OCI-LY7 (cell line): Measurements from ENCODE around the gene LMAN2L. TPM values are rescaled to one million over a fixed set of nuclear protein-coding genes. Genes with fewer than 3 reads are reported as not detected.

ENCODE experiments used
- BruUV-seq: library from RNA; stranded (reverse); fragments of 400-500 nt; replicated peaks from 2 replicates; lab custom pipeline; 2021; lab: Mats Ljungman, UMichigan
- CTCF ChIA-PET: fragments of 300-600 bp; sonication (Branson Sonifier 250); formaldehyde crosslinking; loops from one replicate; lab custom pipeline; 2022; ENCODE audit warnings: antibody characterized with exemption; ENCODE audit not compliant: unreplicated experiment; lab: Charles Lee
- POLR2A ChIA-PET: fragments of 300-600 bp; sonication (Branson Sonifier 250); formaldehyde crosslinking; loops from one replicate; lab custom pipeline; 2022; ENCODE audit warnings: antibody characterized with exemption; lab: Charles Lee
- DNase-seq: peaks from one replicate; pipeline ENCODE4 v3.0.0-alpha.2; 2015; ENCODE audit warnings: low spot score
- H2AFZ ChIP-seq: fragments of 200-600 bp; sonication (generic), shearing (Covaris generic); 2 replicates; pipeline ENCODE4 v1.6.1; 2014; ENCODE audit warnings: mild to moderate bottlenecking, antibody characterized with exemption, low read length, moderate library complexity
- H3K27ac ChIP-seq: fragments of 200-600 bp; sonication (generic); 2 replicates; pipeline ENCODE4 v1.5.1; 2014; ENCODE audit warnings: mixed run types, low read depth, mild to moderate bottlenecking, moderate library complexity, low read length, inconsistent platforms; ENCODE audit not compliant: poor library complexity, severe bottlenecking
- H3K36me3 ChIP-seq: fragments of 200-600 bp; sonication (generic); 2 replicates; pipeline ENCODE4 v1.6.1; 2014; ENCODE audit warnings: mild to moderate bottlenecking, antibody characterized with exemption, low read length, moderate library complexity, mixed read lengths; ENCODE audit not compliant: insufficient read depth
- H3K4me1 ChIP-seq: fragments of 200-600 bp; sonication (generic); 2 replicates; pipeline ENCODE4 v1.5.1; 2014; ENCODE audit warnings: mild to moderate bottlenecking, low read length; ENCODE audit not compliant: insufficient read depth, poor library complexity, severe bottlenecking
- H3K4me2 ChIP-seq: fragments of 200-600 bp; sonication (generic); 2 replicates; pipeline ENCODE4 v1.6.1; 2014; ENCODE audit warnings: mild to moderate bottlenecking, low read length
- H3K4me3 ChIP-seq: fragments of 200-600 bp; sonication (generic); 2 replicates; pipeline ENCODE4 v1.5.1; 2014; ENCODE audit warnings: mild to moderate bottlenecking, low read depth, low read length; ENCODE audit not compliant: poor library complexity, severe bottlenecking
- H3K79me2 ChIP-seq: fragments of 200-600 bp; sonication (generic); 2 replicates; pipeline ENCODE4 v1.6.1; 2016; ENCODE audit warnings: low read depth, mild to moderate bottlenecking, low read length, moderate library complexity, mixed read lengths; ENCODE audit not compliant: insufficient read depth
- H3K9me2 ChIP-seq: fragments of 200-600 bp; sonication (generic); 2 replicates; pipeline ENCODE4 v1.6.1; 2016; ENCODE audit warnings: mild to moderate bottlenecking, low read length, mixed read lengths; ENCODE audit not compliant: insufficient read depth
- H3K9me3 ChIP-seq: fragments of 200-600 bp; sonication (generic); 2 replicates; pipeline ENCODE4 v1.6.1; 2014; ENCODE audit warnings: mild to moderate bottlenecking, mixed run types, low read length, mixed read lengths
- H4K20me1 ChIP-seq: fragments of 200-600 bp; sonication (generic); 2 replicates; pipeline ENCODE4 v1.6.1; 2014; ENCODE audit warnings: mild to moderate bottlenecking, antibody characterized with exemption, low read length, moderate library complexity, mixed read lengths; ENCODE audit not compliant: insufficient read depth
- EZH2phosphoT487 ChIP-seq: fragments of 200-600 bp; sonication (generic); IDR thresholded peaks from 2 replicates; pipeline ENCODE4 v1.6.1; 2018; ENCODE audit warnings: low read depth, borderline replicate concordance, mild to moderate bottlenecking, mixed run types, antibody characterized with exemption, low read length, moderate library complexity, mixed read lengths
- intact Hi-C: fragments of 100-400 bp; cut with micrococcal nuclease; formaldehyde crosslinking; loops from one replicate; pipeline ENCODE4 v1.10.0; 2022; ENCODE audit not compliant: unreplicated experiment
- total RNA-seq, 2 experiments: library from RNA; depleted of rRNA in 1 of 2; stranded (reverse); fragments of >200 nt in 1 of 2; shearing (Covaris generic) in 1 of 2; gene quantifications; 2 replicates each; pipeline ENCODE4 v1.2.3, GENCODE V29; 2014 to 2022
- TF ChIP-seq, protein P1 (sequence below): fragments of 200-600 bp; sonication (generic); conservative IDR thresholded peaks from 2 replicates; pipeline ENCODE4 v1.5.1; 2014; ENCODE audit warnings: mild to moderate bottlenecking, antibody characterized with exemption, low read length, moderate library complexity, mixed read lengths

LMAN2L gene
- total RNA-seq, 2 experiments from 2014 or later, result 11.3 to 12.9 TPM

DNA sequence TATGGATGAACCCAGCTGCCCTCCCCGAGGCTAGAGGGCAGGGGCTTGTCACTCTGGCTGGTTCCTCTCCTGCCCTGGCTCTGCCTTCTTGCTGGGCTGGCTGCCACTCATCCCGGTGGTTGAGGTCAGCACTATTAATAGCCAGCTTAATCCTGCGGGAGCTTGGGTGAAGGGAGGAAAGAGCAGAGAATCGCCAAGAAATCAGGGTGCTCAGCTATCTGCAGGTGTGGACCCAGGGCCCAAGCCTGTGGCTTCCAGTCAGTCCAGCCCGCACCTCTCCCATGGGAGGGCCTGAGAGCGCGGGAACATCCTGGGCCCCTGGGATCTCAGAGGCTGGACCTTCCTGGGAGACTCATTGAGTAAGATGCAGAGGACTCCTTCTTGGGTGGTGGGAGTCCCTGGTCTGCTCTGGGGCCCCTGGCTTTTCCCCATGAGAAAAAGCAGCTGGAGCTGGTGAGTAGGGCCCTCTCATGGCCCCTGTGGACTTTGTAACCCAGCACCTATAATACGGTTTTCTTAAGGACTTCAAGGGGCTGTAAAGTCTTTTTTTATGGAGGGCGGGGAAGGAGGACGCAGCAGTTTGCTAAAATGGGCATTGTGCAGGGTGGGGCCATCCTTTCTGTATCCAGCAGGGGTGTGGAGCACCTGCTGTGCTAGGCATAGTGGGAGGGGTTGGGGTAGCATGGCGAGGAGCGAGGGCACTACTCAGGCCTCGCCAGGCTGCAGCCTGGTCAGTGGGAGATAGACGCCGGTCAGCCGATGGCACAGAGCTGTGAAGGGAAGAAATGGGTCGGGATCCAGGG, 48.8 kb upstream of the LMAN2L start:
- BruUV-seq, result no TSS peak
- Histone ChIP-seq H3K36me3 (no peaks in the 10 kb centered on the region), H3K9me2 (no peaks in the 10 kb centered on the region), H2AFZ (no peak overlapping the region), H3K4me1 (no peaks in the 10 kb centered on the region), H3K79me2 (no peaks in the 10 kb centered on the region), H3K4me2 (no peak overlapping the region), H3K9me3 (no peaks in the 10 kb centered on the region), H3K4me3 (no peak overlapping the region), H4K20me1 (no peaks in the 10 kb centered on the region), H3K27ac (no peak overlapping the region)
- TF ChIP-seq, protein P1, sequence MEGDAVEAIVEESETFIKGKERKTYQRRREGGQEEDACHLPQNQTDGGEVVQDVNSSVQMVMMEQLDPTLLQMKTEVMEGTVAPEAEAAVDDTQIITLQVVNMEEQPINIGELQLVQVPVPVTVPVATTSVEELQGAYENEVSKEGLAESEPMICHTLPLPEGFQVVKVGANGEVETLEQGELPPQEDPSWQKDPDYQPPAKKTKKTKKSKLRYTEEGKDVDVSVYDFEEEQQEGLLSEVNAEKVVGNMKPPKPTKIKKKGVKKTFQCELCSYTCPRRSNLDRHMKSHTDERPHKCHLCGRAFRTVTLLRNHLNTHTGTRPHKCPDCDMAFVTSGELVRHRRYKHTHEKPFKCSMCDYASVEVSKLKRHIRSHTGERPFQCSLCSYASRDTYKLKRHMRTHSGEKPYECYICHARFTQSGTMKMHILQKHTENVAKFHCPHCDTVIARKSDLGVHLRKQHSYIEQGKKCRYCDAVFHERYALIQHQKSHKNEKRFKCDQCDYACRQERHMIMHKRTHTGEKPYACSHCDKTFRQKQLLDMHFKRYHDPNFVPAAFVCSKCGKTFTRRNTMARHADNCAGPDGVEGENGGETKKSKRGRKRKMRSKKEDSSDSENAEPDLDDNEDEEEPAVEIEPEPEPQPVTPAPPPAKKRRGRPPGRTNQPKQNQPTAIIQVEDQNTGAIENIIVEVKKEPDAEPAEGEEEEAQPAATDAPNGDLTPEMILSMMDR, result no peak
- TF ChIP-seq EZH2phosphoT487, result no peak
- DNase-seq, result no peak
- intact Hi-C loops, result no loop called here
- ChIA-PET POLR2A (no interaction called here), CTCF (interaction anchor here (0.5 kb wide), 1 partner anchor 576 kb away, joined by 3 read pairs; no protein-coding TSS in a partner anchor)

DNA sequence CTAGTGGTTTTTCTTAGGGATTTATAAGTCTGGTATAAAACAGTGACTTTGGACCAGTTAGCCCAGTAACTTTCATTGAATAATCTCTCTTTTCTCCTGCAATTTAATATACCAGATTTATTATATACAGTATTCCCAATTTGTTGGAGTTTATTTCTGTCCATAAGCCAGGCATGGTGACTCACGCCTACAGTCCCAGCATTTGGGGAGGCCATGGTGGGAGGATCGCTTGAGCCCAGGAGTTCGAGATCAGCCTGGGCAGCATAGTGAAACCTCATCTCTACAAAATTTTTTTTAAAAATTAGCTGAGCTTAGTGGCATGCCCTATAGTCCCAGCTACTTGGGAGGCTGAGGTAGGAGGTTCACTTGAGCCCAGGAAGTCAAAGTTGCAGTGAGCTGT, 47.5 kb upstream of the LMAN2L start:
- H4K20me1 ChIP-seq, result no peaks in the 10 kb centered on the region
- H2AFZ ChIP-seq, result no peak overlapping the region
- no peaks in the 10 kb centered on the region for H3K4me1 ChIP-seq
- H3K9me3 ChIP-seq, result no peaks in the 10 kb centered on the region
- CTCF ChIA-PET, result no interaction called here
- no peak for TF ChIP-seq EZH2phosphoT487
- TF ChIP-seq, protein P1, result no peak
- intact Hi-C loops, result no loop called here
- no peaks in the 10 kb centered on the region for H3K36me3 ChIP-seq
- no peak overlapping the region for H3K4me3 ChIP-seq
- POLR2A ChIA-PET, result no interaction called here
- no peak overlapping the region for H3K4me2 ChIP-seq
- no peaks in the 10 kb centered on the region for H3K9me2 ChIP-seq
- no peak for DNase-seq
- no peaks in the 10 kb centered on the region for H3K79me2 ChIP-seq
- no peak overlapping the region for H3K27ac ChIP-seq
- BruUV-seq, result no TSS peak

DNA sequence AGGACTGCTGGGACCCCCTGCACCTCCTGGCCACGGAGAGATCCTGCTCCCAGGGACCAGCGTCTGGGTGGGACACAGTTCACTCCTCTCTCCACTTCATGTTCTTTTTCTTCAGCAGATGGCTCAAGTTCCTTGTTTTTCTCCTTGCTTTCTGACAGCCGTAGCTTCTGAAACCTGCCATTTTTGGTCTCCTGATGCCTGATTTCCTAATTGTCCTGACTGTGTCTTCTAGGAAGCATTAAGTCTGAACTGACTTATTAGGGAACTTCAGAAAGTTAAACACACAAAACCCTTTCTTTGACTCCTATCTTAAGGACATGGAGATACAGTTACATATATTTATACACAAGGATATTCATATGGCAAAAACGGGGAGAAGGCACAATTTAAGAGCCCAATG, 43.5 kb upstream of the LMAN2L start:
- no TSS peak for BruUV-seq
- no peaks in the 10 kb centered on the region for H3K36me3 ChIP-seq
- CTCF ChIA-PET, result interaction anchor here (0.9 kb wide), 1 partner anchor 33 kb away, joined by 3 read pairs; the partner anchor contains the start of gene CNNM3
- no peak overlapping the region for H3K4me3 ChIP-seq
- no peaks in the 10 kb centered on the region for H3K4me1 ChIP-seq
- H4K20me1 ChIP-seq, result no peaks in the 10 kb centered on the region
- DNase-seq, result no peak
- no peaks in the 10 kb centered on the region for H3K9me3 ChIP-seq
- H3K79me2 ChIP-seq, result no peaks in the 10 kb centered on the region
- no peak for TF ChIP-seq EZH2phosphoT487
- TF ChIP-seq, protein P1, result no peak
- H3K4me2 ChIP-seq, result no peak overlapping the region
- H3K9me2 ChIP-seq, result no peaks in the 10 kb centered on the region
- H2AFZ ChIP-seq, result no peak overlapping the region
- intact Hi-C loops, result no loop called here
- H3K27ac ChIP-seq, result no peak overlapping the region
- POLR2A ChIA-PET, result no interaction called here
